HepG2 (cell line): ENCODE data around the gene SMARCD1. TPM values are rescaled to one million over a fixed set of nuclear protein-coding genes. Genes with fewer than 3 reads are reported as not detected.

ENCODE experiments used
- ARHGAP35 ChIP-seq: sonication (generic); formaldehyde crosslinking; IDR thresholded peaks from 2 replicates; pipeline ENCODE4 v1.9.0; 2022; ENCODE audit warnings: mild to moderate bottlenecking, inconsistent platforms, moderate library complexity, missing genetic modification reagents, borderline replicate concordance
- ATF1 ChIP-seq: IDR thresholded peaks from 2 replicates; pipeline ENCODE4 v1.6.1; 2016; ENCODE audit warnings: mild to moderate bottlenecking, control low read depth
- ATM ChIP-seq: fragments of 450-650 bp; IDR thresholded peaks from 2 replicates; pipeline ENCODE4 v1.7.1; 2017; ENCODE audit warnings: mild to moderate bottlenecking, borderline replicate concordance
- ATRX ChIP-seq: sonication (generic); formaldehyde crosslinking; IDR thresholded peaks from 2 replicates; pipeline ENCODE4 v1.4.0; 2020; ENCODE audit warnings: missing genetic modification reagents, borderline replicate concordance
- HNRNPH1 ChIP-seq: fragments of 200-400 bp; formaldehyde crosslinking; optimal IDR thresholded peaks from 2 replicates; pipeline ENCODE3; 2017; ENCODE audit warnings: mild to moderate bottlenecking, low read depth, low read length
- KAT8 ChIP-seq: IDR thresholded peaks from 2 replicates; pipeline ENCODE4 v1.6.1; 2016; ENCODE audit warnings: missing genetic modification reagents, missing compliant biosample characterization
- MEIS1 ChIP-seq: sonication (generic); formaldehyde crosslinking; IDR thresholded peaks from 2 replicates; pipeline ENCODE4 v1.9.0; 2021; ENCODE audit warnings: mild to moderate bottlenecking, missing genetic modification reagents, moderate library complexity, borderline replicate concordance
- PHF8 ChIP-seq: sonication (generic); formaldehyde crosslinking; IDR thresholded peaks from 2 replicates; pipeline ENCODE4 v1.5.0; 2020; ENCODE audit warnings: missing genetic modification reagents
- RBM39 ChIP-seq: fragments of 200-400 bp; formaldehyde crosslinking; IDR thresholded peaks from one replicate; pipeline ENCODE4 v1.6.1; 2018; ENCODE audit warnings: antibody characterized with exemption, mild to moderate bottlenecking, low read depth, low read length; ENCODE audit not compliant: poor library complexity, severe bottlenecking
- ZNF282 ChIP-seq: fragments of 450-650 bp; IDR thresholded peaks from 2 replicates; pipeline ENCODE4 v1.6.1; 2018; ENCODE audit not compliant: partially characterized antibody
- ZNF431 ChIP-seq: sonication (generic); formaldehyde crosslinking; IDR thresholded peaks from 2 replicates; pipeline ENCODE4 v1.9.0; 2022; ENCODE audit warnings: missing genetic modification reagents, low read depth, mild to moderate bottlenecking, borderline replicate concordance
- ZNF564 ChIP-seq: sonication (generic); formaldehyde crosslinking; IDR thresholded peaks from 2 replicates; pipeline ENCODE4 v1.8.1; 2023; ENCODE audit warnings: mild to moderate bottlenecking, missing genetic modification reagents
- ZNF709 ChIP-seq: sonication (generic); formaldehyde crosslinking; IDR thresholded peaks from 2 replicates; pipeline ENCODE4 v1.5.0; 2020; ENCODE audit warnings: mild to moderate bottlenecking, missing genetic modification reagents
- ZSCAN31 ChIP-seq: sonication (generic); formaldehyde crosslinking; IDR thresholded peaks from 2 replicates; pipeline ENCODE4 v1.5.0; 2020; ENCODE audit warnings: low read depth, mild to moderate bottlenecking, missing genetic modification reagents
- polyA plus RNA-seq, 8 experiments: library from polyadenylated mRNA; depleted of rRNA in 3 of 8; stranded (reverse) in 7 of 8; unstranded in 1 of 8; fragments of >200 nt; fragmentation: Illumina TruSeq in 4 of 8; extraction: Trizol in 4 of 8; gene quantifications; 2 replicates each; pipeline versions ENCODE4 v1.2.1 to v1.2.3, GENCODE V29; 2011 to 2016; ENCODE audit warnings: low read depth in 4 of 8, missing spikeins in 1 of 8, mixed read lengths in 1 of 8; ENCODE audit not compliant: insufficient read depth in 1 of 8
- total RNA-seq, 5 experiments: library from RNA; depleted of rRNA; stranded (reverse); fragments of >200 nt; fragmentation: Illumina TruSeq; extraction: Trizol; gene quantifications; 2 replicates each; pipeline ENCODE4 v1.2.3, GENCODE V29; 2016; ENCODE audit warnings: low read depth in 1 of 5
- TF ChIP-seq, protein P1 (sequence below): sonication (generic); formaldehyde crosslinking; IDR thresholded peaks from 2 replicates; pipeline ENCODE4 v1.5.1; 2020; ENCODE audit warnings: missing genetic modification reagents, mild to moderate bottlenecking, borderline replicate concordance
- TF ChIP-seq, protein P2 (sequence below): sonication (generic); formaldehyde crosslinking; IDR thresholded peaks from 2 replicates; pipeline ENCODE4 v1.5.0; 2020; ENCODE audit warnings: missing genetic modification reagents
- TF ChIP-seq, protein P3 (sequence below): sonication (generic); formaldehyde crosslinking; IDR thresholded peaks from 2 replicates; pipeline ENCODE4 v1.5.1; 2020; ENCODE audit warnings: mild to moderate bottlenecking, missing genetic modification reagents
- TF ChIP-seq, protein P4 (sequence below): sonication (generic); formaldehyde crosslinking; IDR thresholded peaks from 2 replicates; pipeline ENCODE4 v1.4.0; 2020; ENCODE audit warnings: missing genetic modification reagents, borderline replicate concordance

SMARCD1 gene
- total and polyA plus RNA-seq, 2 of the 13 experiments (the other 11 are each of a cell fraction or from before 2014, with no cell fraction given), result 51.7 to 54.6 TPM

DNA sequence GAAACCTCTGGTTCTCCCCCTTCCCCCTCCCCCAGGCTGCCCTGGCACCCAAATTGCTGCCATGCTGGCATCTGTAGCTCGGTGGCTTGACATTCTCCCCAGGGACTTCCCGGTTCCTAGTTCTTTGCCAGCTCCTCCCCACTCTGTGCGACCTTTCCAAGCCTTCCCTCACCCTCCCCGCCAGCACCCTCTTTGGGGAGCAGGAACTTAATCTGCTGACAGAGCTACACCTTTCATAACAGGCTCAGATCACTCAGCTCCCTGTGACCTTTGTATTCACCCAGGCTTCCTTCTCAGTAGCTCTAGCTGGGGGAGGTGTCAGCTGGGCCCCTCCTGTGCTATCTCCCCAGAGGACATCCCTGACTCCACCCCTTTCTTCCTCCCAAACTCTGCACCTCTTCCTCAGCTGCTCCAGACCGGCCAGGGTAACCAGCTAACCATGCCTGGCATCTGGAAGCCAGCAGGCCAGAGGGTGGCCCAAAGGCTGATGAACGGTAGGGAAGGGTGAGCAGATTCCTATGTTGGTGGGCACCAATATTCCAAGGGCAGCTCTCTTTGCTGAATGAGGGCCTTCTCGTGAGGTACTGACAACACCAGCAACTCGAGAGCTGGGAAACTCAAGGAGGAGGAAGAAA lies 25.1 kb downstream of the SMARCD1 start (continued):
- TF ChIP-seq ZNF564 (CRISPR knock-in tag), result no peak
- TF ChIP-seq, protein P1, sequence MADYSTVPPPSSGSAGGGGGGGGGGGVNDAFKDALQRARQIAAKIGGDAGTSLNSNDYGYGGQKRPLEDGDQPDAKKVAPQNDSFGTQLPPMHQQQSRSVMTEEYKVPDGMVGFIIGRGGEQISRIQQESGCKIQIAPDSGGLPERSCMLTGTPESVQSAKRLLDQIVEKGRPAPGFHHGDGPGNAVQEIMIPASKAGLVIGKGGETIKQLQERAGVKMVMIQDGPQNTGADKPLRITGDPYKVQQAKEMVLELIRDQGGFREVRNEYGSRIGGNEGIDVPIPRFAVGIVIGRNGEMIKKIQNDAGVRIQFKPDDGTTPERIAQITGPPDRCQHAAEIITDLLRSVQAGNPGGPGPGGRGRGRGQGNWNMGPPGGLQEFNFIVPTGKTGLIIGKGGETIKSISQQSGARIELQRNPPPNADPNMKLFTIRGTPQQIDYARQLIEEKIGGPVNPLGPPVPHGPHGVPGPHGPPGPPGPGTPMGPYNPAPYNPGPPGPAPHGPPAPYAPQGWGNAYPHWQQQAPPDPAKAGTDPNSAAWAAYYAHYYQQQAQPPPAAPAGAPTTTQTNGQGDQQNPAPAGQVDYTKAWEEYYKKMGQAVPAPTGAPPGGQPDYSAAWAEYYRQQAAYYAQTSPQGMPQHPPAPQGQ (CRISPR knock-in tag), result no peak
- TF ChIP-seq ARHGAP35 (CRISPR knock-in tag), result no peak; the same call in 1 of the 2 replicates
- no peak for TF ChIP-seq ZNF709 (CRISPR knock-in tag)
- no peak for TF ChIP-seq ATRX (CRISPR knock-in tag)
- no peak for TF ChIP-seq MEIS1 (CRISPR knock-in tag)
- no peak for TF ChIP-seq RBM39
- TF ChIP-seq HNRNPH1, result peak; percentile 64
- TF ChIP-seq, protein P2, sequence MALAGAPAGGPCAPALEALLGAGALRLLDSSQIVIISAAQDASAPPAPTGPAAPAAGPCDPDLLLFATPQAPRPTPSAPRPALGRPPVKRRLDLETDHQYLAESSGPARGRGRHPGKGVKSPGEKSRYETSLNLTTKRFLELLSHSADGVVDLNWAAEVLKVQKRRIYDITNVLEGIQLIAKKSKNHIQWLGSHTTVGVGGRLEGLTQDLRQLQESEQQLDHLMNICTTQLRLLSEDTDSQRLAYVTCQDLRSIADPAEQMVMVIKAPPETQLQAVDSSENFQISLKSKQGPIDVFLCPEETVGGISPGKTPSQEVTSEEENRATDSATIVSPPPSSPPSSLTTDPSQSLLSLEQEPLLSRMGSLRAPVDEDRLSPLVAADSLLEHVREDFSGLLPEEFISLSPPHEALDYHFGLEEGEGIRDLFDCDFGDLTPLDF, result no peak
- no peak for TF ChIP-seq ATM
- TF ChIP-seq, protein P3, sequence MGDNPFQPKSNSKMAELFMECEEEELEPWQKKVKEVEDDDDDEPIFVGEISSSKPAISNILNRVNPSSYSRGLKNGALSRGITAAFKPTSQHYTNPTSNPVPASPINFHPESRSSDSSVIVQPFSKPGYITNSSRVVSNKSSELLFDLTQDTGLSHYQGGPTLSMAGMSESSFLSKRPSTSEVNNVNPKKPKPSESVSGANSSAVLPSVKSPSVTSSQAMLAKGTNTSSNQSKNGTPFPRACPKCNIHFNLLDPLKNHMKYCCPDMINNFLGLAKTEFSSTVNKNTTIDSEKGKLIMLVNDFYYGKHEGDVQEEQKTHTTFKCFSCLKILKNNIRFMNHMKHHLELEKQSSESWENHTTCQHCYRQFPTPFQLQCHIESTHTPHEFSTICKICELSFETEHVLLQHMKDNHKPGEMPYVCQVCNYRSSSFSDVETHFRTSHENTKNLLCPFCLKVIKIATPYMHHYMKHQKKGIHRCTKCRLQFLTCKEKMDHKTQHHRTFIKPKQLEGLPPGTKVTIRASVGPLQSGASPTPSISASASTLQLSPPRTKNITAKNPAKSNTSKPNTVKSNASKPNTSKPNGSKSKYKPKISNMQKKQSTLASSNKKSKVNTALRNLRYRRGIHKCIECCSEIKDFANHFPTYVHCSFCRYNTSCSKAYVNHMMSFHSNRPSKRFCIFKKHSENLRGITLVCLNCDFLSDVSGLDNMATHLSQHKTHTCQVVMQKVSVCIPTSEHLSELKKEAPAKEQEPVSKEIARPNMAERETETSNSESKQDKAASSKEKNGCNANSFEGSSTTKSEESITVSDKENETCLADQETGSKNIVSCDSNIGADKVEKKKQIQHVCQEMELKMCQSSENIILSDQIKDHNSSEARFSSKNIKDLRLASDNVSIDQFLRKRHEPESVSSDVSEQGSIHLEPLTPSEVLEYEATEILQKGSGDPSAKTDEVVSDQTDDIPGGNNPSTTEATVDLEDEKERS (CRISPR knock-in tag), result peak; percentile 38; the same call in 1 of the 2 replicates
- no peak for TF ChIP-seq ZSCAN31 (CRISPR knock-in tag)
- TF ChIP-seq ZNF282, result no peak
- TF ChIP-seq ATF1 (CRISPR knock-in tag), result no peak
- TF ChIP-seq PHF8 (CRISPR knock-in tag), result no peak
- peak; percentile 55; the same call in 1 of the 2 replicates for TF ChIP-seq ZNF431 (CRISPR knock-in tag)
- TF ChIP-seq, protein P4, sequence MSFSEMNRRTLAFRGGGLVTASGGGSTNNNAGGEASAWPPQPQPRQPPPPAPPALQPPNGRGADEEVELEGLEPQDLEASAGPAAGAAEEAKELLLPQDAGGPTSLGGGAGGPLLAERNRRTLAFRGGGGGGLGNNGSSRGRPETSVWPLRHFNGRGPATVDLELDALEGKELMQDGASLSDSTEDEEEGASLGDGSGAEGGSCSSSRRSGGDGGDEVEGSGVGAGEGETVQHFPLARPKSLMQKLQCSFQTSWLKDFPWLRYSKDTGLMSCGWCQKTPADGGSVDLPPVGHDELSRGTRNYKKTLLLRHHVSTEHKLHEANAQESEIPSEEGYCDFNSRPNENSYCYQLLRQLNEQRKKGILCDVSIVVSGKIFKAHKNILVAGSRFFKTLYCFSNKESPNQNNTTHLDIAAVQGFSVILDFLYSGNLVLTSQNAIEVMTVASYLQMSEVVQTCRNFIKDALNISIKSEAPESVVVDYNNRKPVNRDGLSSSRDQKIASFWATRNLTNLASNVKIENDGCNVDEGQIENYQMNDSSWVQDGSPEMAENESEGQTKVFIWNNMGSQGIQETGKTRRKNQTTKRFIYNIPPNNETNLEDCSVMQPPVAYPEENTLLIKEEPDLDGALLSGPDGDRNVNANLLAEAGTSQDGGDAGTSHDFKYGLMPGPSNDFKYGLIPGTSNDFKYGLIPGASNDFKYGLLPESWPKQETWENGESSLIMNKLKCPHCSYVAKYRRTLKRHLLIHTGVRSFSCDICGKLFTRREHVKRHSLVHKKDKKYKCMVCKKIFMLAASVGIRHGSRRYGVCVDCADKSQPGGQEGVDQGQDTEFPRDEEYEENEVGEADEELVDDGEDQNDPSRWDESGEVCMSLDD (CRISPR knock-in tag), result peak; percentile 71
- peak; percentile 47; the same call in 1 of the 2 replicates for TF ChIP-seq KAT8 (CRISPR knock-in tag)
